VCaP (cell line): Measurements from ENCODE around the gene PTGIR.
A peak's percentile ranks its signal among the peaks of the same experiment; 100 is the strongest.

Experiments
- H3K27ac ChIP-seq: fragments of 450-650 bp; 2 replicates; pipeline ENCODE4 v1.5.1; 2017
- CTCF ChIP-seq: fragments of 450-650 bp; conservative IDR thresholded peaks from 2 replicates; pipeline ENCODE4 v1.5.1; 2017; ENCODE audit warnings: mild to moderate bottlenecking, moderate library complexity

Gene PTGIR

DNA sequence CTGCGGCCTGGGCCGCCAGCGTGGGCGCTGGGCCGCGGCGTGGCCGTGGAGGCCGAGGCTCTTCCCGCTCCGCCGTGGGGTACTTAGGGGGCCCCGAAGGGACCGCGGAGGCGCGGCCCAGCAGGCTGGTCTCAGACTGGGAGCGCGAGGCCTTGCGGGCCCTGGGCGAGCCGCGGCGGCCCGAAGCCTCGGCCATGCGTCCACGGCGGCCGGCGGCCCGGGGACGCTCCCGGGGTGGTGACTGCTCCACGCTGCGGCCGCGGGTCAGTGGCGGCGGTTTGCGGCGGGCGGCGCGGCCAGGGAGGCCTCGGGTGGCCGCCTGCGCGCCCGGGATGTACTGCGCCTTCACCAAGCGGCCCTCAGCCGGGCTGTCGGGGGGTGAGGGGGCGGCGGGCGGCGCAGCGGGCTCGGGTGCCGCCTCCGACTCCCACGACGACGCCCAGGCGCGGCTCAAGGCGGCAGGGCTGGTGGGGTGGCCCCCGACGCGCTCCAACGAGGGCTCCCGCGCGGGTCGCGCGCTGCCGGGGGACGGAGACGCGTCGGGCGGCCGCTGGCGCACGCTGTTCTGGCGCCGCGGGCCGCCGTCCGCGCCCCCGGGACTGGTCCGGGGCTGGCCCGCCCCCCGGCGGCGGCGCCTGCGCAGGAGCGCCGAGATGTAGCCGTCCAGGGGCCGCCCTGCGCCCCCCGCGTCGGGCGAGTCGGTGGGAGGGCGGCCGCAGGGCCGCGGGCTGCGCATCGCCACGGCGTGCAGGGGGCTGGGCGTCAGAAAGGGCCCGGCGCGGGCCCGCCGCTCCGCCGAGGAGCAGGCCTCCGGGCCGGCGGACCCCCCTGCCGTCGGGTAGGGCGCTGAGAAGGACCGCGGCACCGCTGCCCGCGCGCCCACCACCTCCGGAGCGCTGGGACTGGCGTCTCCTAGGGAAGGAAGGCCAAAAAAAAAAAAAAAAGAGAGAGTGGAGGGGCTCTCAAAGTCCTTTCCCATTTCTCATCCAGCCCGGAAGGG is 24.4 kb upstream of the PTGIR start:
- H3K27ac ChIP-seq = no peak overlapping the region
- TF ChIP-seq CTCF = no peak

DNA sequence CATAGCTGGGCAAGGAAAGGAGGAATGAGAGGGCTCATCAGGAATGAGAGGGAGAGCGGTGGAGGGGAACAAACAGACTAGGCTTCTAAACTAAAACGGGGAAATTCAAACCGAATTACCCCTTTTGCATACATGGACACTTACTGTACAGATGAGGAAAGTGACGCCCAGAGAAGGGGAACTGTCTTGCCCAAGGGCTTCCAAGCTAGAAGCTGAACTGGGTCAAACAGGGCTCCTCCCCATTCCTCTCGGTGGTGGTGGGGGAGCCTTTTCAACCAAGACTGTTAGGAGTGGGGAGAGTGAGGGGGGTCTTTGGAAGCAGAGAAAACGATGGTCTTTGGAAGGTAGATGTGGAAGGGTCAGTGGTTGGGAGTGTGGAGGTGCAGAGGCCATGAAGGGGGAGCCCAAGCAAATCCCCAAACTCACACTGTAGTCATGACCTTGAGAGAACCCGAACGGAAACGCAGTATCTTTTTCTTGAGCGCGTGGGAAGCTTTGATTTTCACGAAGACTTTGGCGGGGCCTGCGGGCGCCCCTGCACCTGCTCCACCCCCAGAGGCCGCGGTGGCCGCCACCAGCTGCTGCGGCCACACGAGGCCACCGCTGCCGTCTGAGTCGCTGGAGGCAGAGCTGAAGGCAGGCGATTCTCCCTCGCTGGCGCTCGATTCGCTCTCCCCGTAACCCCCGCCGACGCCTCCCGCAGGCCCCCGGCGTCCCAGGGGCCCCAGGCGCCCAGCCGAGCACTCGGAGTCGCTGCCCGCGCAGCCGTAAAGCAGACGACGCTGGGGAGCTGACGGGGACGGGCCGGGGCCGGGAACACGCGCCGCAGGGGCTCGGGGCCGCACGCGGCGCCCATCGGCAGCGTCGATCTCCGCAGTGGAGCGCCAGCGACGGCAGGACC is 23.4 kb upstream of the PTGIR start:
- no peak for TF ChIP-seq CTCF
- H3K27ac ChIP-seq = no peak overlapping the region

DNA sequence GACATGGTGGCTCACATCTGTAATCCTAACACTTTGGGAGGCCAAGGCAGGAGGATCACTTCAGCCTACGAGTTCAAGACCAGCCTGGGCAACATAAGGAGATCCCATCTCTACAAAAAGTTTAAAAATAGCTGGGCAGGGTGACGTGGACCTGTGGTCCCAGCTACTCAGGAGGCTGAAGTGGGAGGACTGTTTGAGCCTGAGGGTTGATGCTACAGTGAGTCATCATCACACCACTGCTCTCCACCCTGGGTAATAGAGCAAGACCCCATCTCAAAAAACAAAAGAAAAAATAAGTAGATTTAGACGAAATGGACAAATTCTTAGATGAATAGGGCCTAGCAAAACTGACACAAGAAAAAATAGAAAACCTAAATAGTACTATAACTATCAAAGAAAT is 21.5 kb upstream of the PTGIR start:
- no peak overlapping the region for H3K27ac ChIP-seq
- no peak for TF ChIP-seq CTCF

DNA sequence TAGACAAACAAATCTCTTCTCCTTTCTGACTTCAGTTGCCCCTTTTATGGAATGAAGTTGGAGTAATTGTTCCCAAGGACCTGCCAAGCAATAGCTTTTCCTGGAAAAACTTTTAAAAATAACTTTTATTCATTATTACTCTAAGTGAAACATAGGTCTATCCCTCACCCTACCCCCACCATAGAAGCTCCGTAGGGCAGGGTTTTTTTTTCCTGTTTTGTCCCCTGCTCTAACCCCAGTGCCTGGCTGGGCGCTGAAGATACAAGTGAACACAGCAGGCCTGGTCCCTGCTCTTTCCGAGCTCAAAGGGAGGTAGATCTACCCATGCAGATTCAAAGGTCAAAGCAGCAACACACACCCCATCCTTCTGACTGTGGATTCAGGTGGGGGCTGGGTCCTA is 19.8 kb upstream of the PTGIR start:
- H3K27ac ChIP-seq = no peak overlapping the region
- no peak for TF ChIP-seq CTCF

DNA sequence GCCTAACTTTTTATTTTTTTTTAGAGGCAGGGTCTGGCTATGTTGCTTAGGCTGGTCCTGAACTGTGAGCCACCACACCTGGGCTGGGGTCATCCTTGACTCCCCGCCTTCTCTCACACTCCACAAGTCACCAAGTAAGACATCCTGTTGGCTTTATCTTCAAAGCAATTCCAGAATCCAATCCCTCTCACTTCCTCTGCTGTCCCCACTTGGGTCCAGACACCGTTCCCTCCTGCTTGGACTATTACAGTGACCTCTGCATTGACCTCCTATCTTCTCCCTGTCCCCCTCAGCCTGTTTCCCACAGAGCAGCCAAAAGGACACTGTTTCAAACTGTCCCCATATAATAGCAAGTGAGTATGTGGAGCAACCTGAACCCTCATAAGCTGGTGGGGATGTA is 15.8 kb upstream of the PTGIR start:
- H3K27ac ChIP-seq = no peak overlapping the region
- TF ChIP-seq CTCF = no peak

DNA sequence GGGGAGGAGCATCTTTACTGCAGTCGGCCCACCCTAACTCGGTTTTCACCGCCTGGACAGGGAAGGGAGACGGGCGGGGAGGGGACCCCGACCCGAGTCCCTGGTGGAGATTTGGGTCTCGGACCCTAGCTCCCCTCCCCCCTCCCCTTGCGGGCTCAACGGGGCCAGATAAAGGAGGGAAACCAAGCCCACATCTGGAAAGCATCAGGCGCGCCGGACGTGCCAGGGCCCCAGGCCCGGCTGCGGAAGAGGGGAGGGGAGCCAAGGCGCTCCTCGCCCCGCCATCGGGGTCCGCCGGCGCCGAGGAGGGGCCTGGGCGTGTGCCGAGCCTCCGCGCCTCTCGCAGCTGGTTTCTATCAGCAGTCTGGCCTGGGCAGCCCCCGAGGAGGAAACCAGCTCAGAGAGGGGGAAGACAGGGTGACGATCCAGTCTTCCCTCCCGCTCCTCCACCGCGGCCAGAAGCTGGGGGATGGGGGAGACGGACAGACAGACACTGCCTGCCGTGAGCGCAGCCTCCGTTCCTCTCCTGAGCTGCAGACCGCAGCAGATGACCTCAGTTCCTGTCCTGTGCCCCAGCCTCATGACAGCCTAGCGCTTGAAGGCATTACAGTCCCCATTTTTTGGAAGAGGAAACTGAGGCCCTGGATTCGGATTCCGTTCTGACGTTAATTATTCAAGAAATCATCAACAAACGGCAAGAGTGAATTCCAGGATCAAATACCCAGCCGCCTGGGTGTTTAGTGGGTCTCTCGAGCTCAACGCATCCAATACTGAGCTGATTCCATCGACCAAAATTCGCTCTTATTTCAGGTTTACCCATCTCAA is 14.7 kb upstream of the PTGIR start:
- H3K27ac ChIP-seq = peak overlapping the region; percentile 36; the same call in 1 of the 2 replicates
- TF ChIP-seq CTCF = no peak
